Measurements from ENCODE around the gene EDEM2. TPM values are rescaled to one million over a fixed set of nuclear protein-coding genes. Genes with fewer than 3 reads are reported as not detected.
A peak's percentile ranks its signal among the peaks of the same experiment; 100 is the strongest.
"Not testable (repeated sequence)": the region's sequence is repeated elsewhere in the genome, so short reads cannot be mapped to it uniquely, and the experiment has no call there.

Gene EDEM2
- total RNA-seq, 2 experiments from 2014 or later, result 29.7 to 30.5 TPM

GRCh38 chr20:35164531-35164930 lies 17.4 kb upstream of the EDEM2 start:
- POLR2A ChIA-PET; DNase-seq; CTCF ChIA-PET; H3K9me3 Mint-ChIP-seq; H3K27ac Mint-ChIP-seq; H3K36me3 Mint-ChIP-seq (ENCODE audit: low read depth); H3K4me3 Mint-ChIP-seq: not testable (repeated sequence)
- Mint-ChIP-seq H3K27me3 (peaks cover 12% of the 10 kb centered on the region), H3K4me1 (peaks cover 15% of the 10 kb centered on the region)

GRCh38 chr20:35160341-35160740 lies 13.2 kb upstream of the EDEM2 start:
- not testable (repeated sequence) for H3K4me3 Mint-ChIP-seq; DNase-seq; H3K9me3 Mint-ChIP-seq; H3K27ac Mint-ChIP-seq; H3K36me3 Mint-ChIP-seq (ENCODE audit: low read depth)
- peaks cover 12% of the 10 kb centered on the region for H3K27me3 Mint-ChIP-seq
- POLR2A ChIA-PET, result interaction anchor here (3.1 kb wide), 1 partner anchor 13 kb away, joined by 29 read pairs; the partner anchor contains the start of gene EDEM2
- H3K4me1 Mint-ChIP-seq, result peaks cover 15% of the 10 kb centered on the region
- CTCF ChIA-PET, result interaction anchor here (3.6 kb wide), 1 partner anchor 15 kb away, joined by 10 read pairs; no protein-coding TSS in a partner anchor

DNA sequence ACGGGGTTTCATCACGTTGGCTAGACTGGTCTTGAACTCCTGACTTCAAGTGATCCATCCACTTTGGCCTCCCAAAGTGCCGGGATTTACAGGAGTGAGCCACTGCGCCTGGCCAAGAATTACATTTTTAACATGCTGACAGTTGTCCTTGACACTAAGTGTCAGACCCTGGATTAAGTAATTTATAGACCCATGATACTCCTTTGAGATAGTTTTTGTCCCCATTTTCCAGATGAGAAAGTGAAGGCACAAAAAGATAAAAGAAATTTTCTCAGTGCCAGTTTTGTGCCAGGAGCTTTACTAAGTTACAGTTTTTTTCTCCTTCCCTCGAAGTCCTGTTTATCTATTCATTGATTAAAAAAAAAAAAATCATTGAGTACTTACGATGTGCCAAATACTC lies 9.8 kb upstream of the EDEM2 start:
- Mint-ChIP-seq H3K4me3 (no peak overlapping the region), H3K27ac (no peak overlapping the region), H3K36me3 (ENCODE audit: low read depth) (no peaks in the 10 kb centered on the region), H3K9me3 (no peaks in the 10 kb centered on the region), H3K4me1 (peaks cover 11% of the 10 kb centered on the region), H3K27me3 (no peaks in the 10 kb centered on the region)
- ChIA-PET CTCF (interaction anchor here (0.5 kb wide), 1 partner anchor 276 kb away, joined by 4 read pairs; no protein-coding TSS in a partner anchor), POLR2A (interaction anchor here (1.3 kb wide), 1 partner anchor 10 kb away, joined by 4 read pairs; the partner anchor contains the start of gene EDEM2)
- no peak for DNase-seq

- DNase-seq, result no peak
- CTCF ChIA-PET, result no interaction called here
- Mint-ChIP-seq H3K4me1 (peaks cover 5% of the 10 kb centered on the region), H3K36me3 (ENCODE audit: low read depth) (no peaks in the 10 kb centered on the region), H3K27ac (no peak overlapping the region), H3K9me3 (no peaks in the 10 kb centered on the region), H3K27me3 (no peaks in the 10 kb centered on the region), H3K4me3 (no peak overlapping the region)
- POLR2A ChIA-PET, result no interaction called here
Observed at GRCh38 chr20:35155936-35156335, 8.8 kb upstream of the EDEM2 start.

- POLR2A ChIA-PET, result interaction anchor here (0.7 kb wide), 1 partner anchor 10 kb away, joined by 3 read pairs; no protein-coding TSS in a partner anchor
- Mint-ChIP-seq H3K9me3 (no peaks in the 10 kb centered on the region), H3K4me1 (peaks cover 15% of the 10 kb centered on the region), H3K4me3 (no peak overlapping the region), H3K27ac (no peak overlapping the region), H3K27me3 (no peaks in the 10 kb centered on the region), H3K36me3 (ENCODE audit: low read depth) (peaks cover 4% of the 10 kb centered on the region)
- CTCF ChIA-PET, result interaction anchor here (1.0 kb wide), 1 partner anchor 55 kb away, joined by 8 read pairs; no protein-coding TSS in a partner anchor
- no peak for DNase-seq
Observed at GRCh38 chr20:35151736-35152135, 4.6 kb upstream of the EDEM2 start.

GRCh38 chr20:35150846-35151579 lies 3.9 kb upstream of the EDEM2 start:
- H3K9me3 Mint-ChIP-seq, result no peaks in the 10 kb centered on the region
- ChIA-PET POLR2A (interaction anchor here (0.7 kb wide), 1 partner anchor 10 kb away, joined by 3 read pairs; no protein-coding TSS in a partner anchor), CTCF (interaction anchor here (1.0 kb wide), 1 partner anchor 55 kb away, joined by 8 read pairs; no protein-coding TSS in a partner anchor)
- no peak overlapping the region for H3K27ac Mint-ChIP-seq
- no peaks in the 10 kb centered on the region for H3K27me3 Mint-ChIP-seq
- H3K4me3 Mint-ChIP-seq, result no peak overlapping the region
- no peak for DNase-seq
- peaks cover 20% of the 10 kb centered on the region for H3K4me1 Mint-ChIP-seq
- H3K36me3 Mint-ChIP-seq (ENCODE audit: low read depth), result peaks cover 5% of the 10 kb centered on the region

DNA sequence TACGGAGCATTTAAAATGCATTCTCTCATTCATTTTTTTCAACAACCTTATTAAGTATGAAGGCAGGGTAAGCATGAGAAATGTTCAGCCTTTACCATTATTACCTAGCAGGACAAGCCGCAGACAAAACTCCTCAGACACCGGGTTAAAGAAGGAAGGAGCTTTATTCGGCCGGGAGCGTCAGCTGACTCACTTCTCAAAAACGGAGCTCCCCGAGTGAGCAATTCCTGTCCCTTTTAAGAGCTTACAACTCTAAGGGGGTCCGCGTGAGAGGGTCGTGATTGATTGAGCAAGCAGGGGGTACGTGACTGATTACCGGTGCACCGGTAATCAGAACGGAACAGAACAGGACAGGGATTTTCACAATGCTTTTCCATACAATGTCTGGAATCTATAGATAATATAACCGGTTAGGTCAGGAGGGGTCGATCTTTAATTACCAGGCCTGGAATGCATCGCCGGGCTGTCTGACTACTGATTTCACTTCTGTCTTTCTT lies 487 bp upstream of the EDEM2 start:
- Mint-ChIP-seq H3K4me1 (peaks cover 33% of the 10 kb centered on the region), H3K4me3 (peak overlapping the region; percentile 99), H3K27ac (peak overlapping the region; percentile 91), H3K36me3 (ENCODE audit: low read depth) (peaks cover 25% of the 10 kb centered on the region)
- not testable (repeated sequence) for H3K27me3 Mint-ChIP-seq, H3K9me3 Mint-ChIP-seq
- ChIA-PET CTCF (interaction anchor here (0.6 to 4.0 kb wide), 12 partner anchors 15 to 806 kb away, joined by 3 to 83 read pairs (median 4); partner anchors contain the start of genes GGT7, MMP24OS, SCAND1 and TRPC4AP), POLR2A (interaction anchor here (0.9 to 2.2 kb wide), 28 partner anchors 9 to 807 kb away, joined by 3 to 29 read pairs (median 4); partner anchors contain the start of genes ACSS2, CEP250, EIF6 and MMP24OS)
- peak; percentile 31 for DNase-seq

GRCh38 chr20:35146299-35146919 lies 727 bp downstream of the EDEM2 start:
- ChIA-PET CTCF (interaction anchor here (0.7 to 4.0 kb wide), 13 partner anchors 15 to 301 kb away, joined by 3 to 83 read pairs (median 4); partner anchors contain the start of genes GGT7, MMP24OS and TRPC4AP), POLR2A (interaction anchor here (0.9 to 2.2 kb wide), 29 partner anchors 10 to 809 kb away, joined by 3 to 29 read pairs (median 4); partner anchors contain the start of genes ACSS2, CEP250, EIF6 and MMP24OS)
- Mint-ChIP-seq H3K27ac (peak overlapping the region; percentile 91), H3K4me1 (peaks cover 33% of the 10 kb centered on the region), H3K9me3 (no peaks in the 10 kb centered on the region), H3K36me3 (ENCODE audit: low read depth) (peaks cover 33% of the 10 kb centered on the region), H3K4me3 (peak overlapping the region; percentile 99), H3K27me3 (no peaks in the 10 kb centered on the region)
- no peak for DNase-seq

DNA sequence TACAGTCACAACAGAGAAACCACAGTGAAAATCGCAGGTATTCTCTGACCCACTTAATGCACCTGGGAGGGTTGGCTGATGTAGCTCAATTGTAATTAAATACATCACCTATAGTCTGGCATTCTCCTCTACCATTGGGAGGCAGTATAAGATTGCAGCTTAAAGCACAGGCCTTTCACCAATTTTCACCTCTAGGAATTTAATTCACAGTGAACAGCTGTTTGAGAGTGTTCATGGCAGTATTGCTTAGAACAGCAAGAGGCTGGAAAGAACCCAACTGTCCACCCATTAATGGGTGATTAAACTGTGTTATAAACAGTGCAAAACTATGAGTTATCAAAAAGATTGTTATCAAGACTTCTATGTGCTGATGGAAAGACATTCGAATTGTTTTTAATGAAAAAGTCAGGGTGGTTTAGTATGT lies 2.0 kb downstream of the EDEM2 start:
- Mint-ChIP-seq H3K36me3 (ENCODE audit: low read depth) (peaks cover 43% of the 10 kb centered on the region), H3K27me3 (no peaks in the 10 kb centered on the region), H3K27ac (peak overlapping the region; percentile 61), H3K9me3 (no peaks in the 10 kb centered on the region), H3K4me1 (peaks cover 34% of the 10 kb centered on the region), H3K4me3 (peak overlapping the region; percentile 51)
- no peak for DNase-seq
- ChIA-PET CTCF (interaction anchor here (0.5 to 4.0 kb wide), 28 partner anchors 9 to 312 kb away, joined by 3 to 83 read pairs (median 4); partner anchors contain the start of genes ACSS2, EIF6 and GGT7), POLR2A (interaction anchor here (0.6 to 1.1 kb wide), 5 partner anchors 49 to 126 kb away, joined by 3 to 6 read pairs (median 3); no protein-coding TSS in a partner anchor)

- no peak overlapping the region for H3K4me3 Mint-ChIP-seq
- peaks cover 46% of the 10 kb centered on the region for H3K36me3 Mint-ChIP-seq (ENCODE audit: low read depth)
- H3K27ac Mint-ChIP-seq, result peak overlapping the region; percentile 61
- ChIA-PET POLR2A (interaction anchor here (0.6 to 1.1 kb wide), 5 partner anchors 49 to 127 kb away, joined by 3 to 6 read pairs (median 3); no protein-coding TSS in a partner anchor), CTCF (interaction anchor here (0.5 to 4.0 kb wide), 28 partner anchors 8 to 312 kb away, joined by 3 to 83 read pairs (median 4); partner anchors contain the start of genes ACSS2, EIF6 and GGT7)
- H3K27me3 Mint-ChIP-seq, result no peaks in the 10 kb centered on the region
- DNase-seq, result no peak
- H3K4me1 Mint-ChIP-seq, result peaks cover 34% of the 10 kb centered on the region
- H3K9me3 Mint-ChIP-seq, result no peaks in the 10 kb centered on the region
Observed at GRCh38 chr20:35144694-35145093, 2.4 kb downstream of the EDEM2 start.

- H3K4me1 Mint-ChIP-seq, result no peaks in the 10 kb centered on the region
- no peaks in the 10 kb centered on the region for H3K27me3 Mint-ChIP-seq
- DNase-seq, result no peak
- ChIA-PET POLR2A (interaction anchor here (0.7 kb wide), 1 partner anchor 18 kb away, joined by 3 read pairs; no protein-coding TSS in a partner anchor), CTCF (interaction anchor here (1.2 kb wide), 1 partner anchor 9 kb away, joined by 6 read pairs; no protein-coding TSS in a partner anchor)
- H3K36me3 Mint-ChIP-seq (ENCODE audit: low read depth), result peaks cover 50% of the 10 kb centered on the region
- H3K9me3 Mint-ChIP-seq, result no peaks in the 10 kb centered on the region
- no peak overlapping the region for H3K4me3 Mint-ChIP-seq
- no peak overlapping the region for H3K27ac Mint-ChIP-seq
Observed at GRCh38 chr20:35135867-35136586, 11.1 kb downstream of the EDEM2 start.

DNA sequence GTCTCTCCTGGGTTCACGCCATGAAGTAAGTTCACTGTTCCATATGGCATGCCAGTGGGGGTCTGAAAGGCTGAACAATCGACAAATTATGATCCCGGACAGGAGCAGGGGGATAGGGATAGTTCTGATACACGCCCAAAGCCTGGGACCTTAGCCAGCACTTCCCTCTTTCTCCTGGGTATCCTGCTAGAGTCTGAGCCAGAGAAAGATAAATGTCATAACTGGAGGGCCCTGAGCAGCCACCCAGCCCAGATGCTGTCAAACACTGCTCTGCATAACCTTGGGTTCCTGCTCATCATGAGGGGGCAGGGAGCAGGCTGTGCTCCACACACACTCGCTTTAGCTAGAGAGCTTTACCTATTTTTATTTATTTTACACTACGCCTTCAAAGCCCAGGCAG lies 12.3 kb downstream of the EDEM2 start:
- ChIA-PET POLR2A (no interaction called here), CTCF (interaction anchor here (1.6 kb wide), 1 partner anchor 38 kb away, joined by 5 read pairs; no protein-coding TSS in a partner anchor)
- Mint-ChIP-seq H3K9me3 (no peaks in the 10 kb centered on the region), H3K4me3 (no peak overlapping the region), H3K36me3 (ENCODE audit: low read depth) (peaks cover 49% of the 10 kb centered on the region), H3K27me3 (no peaks in the 10 kb centered on the region), H3K4me1 (no peaks in the 10 kb centered on the region), H3K27ac (no peak overlapping the region)
- DNase-seq, result no peak
